T-helper 1 cell treated with Interleukin-12 subunit alpha and Interleukin-12 subunit beta and Interleukin-4 antibody, amounts not matched to agents 30 ng/mL and 1 ng/mL, for 36 hours (primary cell): ENCODE measurements around the gene TNIK. TPM values are rescaled to one million over a fixed set of nuclear protein-coding genes. Genes with fewer than 3 reads are reported as not detected.

Source experiments
- intact Hi-C: fragments of 100-400 bp; cut with micrococcal nuclease; formaldehyde crosslinking; loops from one replicate; pipeline ENCODE4 v1.15.1; 2024
- total RNA-seq: library from RNA; stranded (reverse); gene quantifications from 2 replicates; pipeline ENCODE4 v1.2.3, GENCODE V29; 2022

TNIK gene
- total RNA-seq, 1 donor from 2014 or later, result 51.5 TPM

- intact Hi-C loops, result no loop called here
These were observed 343.8 kb downstream of the TNIK start for GRCh38 chr3:171116365-171116764.

GRCh38 chr3:171115667-171116066 is 344.5 kb downstream of the TNIK start:
- intact Hi-C loops, result no loop called here

GRCh38 chr3:171113716-171114115 is 346.5 kb downstream of the TNIK start:
- intact Hi-C loops, result no loop called here

GRCh38 chr3:171110715-171111114 is 349.5 kb downstream of the TNIK start:
- intact Hi-C loops, result no loop called here

DNA sequence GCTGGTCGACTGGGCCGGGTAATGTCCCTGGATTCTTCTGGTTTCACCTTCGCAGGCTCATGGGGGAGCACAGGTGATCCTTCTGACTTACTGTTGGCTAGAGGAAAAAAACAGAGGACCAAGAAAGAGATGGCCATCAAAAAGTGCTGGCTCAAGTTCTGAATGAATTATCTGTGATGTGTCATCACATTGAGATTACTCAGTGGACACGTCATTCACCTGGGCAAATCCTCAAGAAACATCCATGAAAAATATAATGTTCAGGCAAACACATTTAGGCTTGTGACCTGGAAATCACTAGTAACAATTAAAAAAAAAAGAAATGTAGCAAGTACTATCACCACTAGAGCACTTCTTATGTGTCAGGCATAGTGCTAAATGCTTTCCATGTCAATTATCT is 352.1 kb downstream of the TNIK start:
- intact Hi-C loops, result no loop called here

DNA sequence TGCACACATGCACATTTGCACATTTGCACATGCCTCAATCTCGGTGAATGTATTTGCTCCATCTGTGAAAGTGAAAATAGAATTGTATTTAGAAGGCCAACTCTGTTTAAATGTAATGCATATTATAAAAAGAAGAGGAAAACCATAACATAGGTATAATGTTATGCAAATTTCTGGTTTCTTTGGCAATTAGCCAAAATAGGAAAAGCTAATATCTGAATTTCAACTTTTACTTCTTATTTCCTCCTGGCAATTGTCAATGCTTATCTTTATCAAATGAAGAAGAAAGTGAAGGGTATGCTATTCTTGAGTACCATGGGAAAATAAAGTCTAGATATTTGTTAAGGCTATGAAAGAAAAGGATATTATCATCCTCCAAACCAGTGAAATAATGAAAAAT is 357.0 kb downstream of the TNIK start:
- intact Hi-C loops, result no loop called here

- intact Hi-C loops, result no loop called here
These were observed 358.1 kb downstream of the TNIK start for GRCh38 chr3:171101982-171102641.

GRCh38 chr3:171099911-171100310 is 360.3 kb downstream of the TNIK start:
- intact Hi-C loops, result no loop called here

DNA sequence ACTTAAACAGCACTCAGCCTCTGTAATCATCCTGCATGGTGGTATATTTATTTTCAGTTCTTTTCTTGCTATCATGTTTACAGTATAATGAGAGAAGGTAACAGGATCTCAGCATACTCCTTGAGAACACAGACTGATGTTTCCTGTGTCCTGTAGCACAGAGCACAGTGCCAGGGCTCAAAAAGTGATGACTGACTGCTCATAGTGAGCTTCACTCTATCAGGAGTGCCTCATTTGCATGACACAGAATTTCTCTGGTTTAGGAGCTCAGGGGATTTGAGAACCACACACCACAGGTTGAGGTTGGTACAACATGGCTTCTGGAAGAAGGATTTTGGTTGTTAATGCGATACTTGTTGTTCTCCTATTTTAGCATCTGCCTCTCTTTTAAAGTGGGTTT is 365.1 kb downstream of the TNIK start:
- intact Hi-C loops, result no loop called here

DNA sequence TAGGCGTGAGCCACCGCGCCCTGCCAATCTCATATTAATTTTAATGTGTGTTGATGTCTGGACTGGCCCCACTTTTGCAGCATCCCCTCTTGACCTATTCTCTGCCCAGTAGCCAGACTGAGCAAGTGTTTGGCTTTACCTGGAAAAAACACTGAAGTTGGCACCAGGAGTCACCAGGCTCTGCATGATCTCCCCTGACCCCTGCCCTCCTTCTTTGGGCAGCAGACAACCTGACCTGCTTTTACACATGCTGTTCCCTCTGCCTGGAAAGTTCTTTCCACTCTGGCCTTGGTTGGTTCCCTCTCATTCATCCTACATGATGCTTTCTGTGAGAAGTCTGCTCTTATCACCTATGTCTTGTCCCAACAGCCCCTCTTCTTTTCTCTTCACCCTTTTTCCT is 365.8 kb downstream of the TNIK start:
- intact Hi-C loops, result no loop called here

- intact Hi-C loops, result no loop called here
These were observed 366.7 kb downstream of the TNIK start for GRCh38 chr3:171093462-171093861.

DNA sequence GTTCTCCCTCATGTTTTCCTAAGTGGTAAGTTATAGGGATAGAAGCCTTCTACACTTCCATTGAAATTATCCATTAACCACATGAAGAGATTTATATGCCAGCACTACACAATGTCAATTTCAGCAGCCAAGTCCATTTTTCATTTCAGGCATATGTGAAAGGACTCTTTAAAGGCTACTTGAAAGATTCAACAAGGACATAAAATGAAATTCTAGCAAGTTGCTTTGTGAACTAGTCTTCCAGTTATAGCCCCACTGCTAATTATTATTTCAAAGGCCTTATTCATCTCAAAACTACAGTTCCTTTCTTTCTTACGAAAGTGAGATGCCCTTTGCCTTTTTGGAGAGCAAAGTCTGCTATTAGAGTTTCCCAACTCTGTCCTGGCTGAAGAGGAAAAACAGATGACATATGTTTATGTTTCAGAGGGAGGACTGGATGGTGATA is 367.7 kb downstream of the TNIK start:
- intact Hi-C loops, result no loop called here

DNA sequence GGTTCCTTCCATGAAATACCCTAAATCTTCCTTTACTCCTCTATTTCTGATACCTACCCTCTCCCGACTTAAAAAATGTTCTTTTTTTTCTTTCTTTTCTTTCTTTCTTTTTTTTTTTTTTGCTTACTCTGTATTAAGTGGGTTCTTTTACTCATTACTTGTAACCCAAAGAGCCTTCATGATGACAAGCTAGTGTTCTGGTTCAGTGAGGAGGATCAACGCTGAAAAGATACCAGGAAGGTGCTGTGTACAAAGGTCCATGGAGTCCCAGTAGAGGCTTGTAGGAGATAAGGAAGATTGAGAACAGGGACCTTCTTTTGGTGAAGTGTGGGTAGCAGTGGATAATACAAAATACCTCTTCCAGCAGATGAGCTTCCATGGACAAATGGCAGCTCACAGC is 369.9 kb downstream of the TNIK start:
- intact Hi-C loops, result no loop called here

GRCh38 chr3:171088964-171089754 is 371.0 kb downstream of the TNIK start:
- intact Hi-C loops, result no loop called here

GRCh38 chr3:171088496-171088895 is 371.7 kb downstream of the TNIK start:
- intact Hi-C loops, result no loop called here

DNA sequence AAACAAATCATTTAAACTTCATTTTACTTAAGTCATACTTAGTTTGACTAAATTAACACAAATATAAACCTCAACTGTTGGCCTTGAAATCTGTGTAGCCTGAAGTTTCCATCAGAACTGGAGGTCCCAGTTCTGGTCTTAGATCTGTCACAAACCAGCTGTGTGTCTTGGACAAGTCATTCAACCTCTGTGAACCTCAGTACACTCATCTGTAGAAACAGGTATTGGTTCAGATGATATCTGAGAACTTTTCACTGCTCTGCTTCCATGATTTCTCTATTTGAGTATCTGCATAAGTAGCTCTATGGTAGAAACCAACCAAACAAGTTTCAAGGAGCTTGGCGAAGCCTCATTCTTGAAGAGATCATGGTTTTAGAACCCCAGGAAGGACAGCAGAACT is 373.3 kb downstream of the TNIK start:
- intact Hi-C loops, result no loop called here

DNA sequence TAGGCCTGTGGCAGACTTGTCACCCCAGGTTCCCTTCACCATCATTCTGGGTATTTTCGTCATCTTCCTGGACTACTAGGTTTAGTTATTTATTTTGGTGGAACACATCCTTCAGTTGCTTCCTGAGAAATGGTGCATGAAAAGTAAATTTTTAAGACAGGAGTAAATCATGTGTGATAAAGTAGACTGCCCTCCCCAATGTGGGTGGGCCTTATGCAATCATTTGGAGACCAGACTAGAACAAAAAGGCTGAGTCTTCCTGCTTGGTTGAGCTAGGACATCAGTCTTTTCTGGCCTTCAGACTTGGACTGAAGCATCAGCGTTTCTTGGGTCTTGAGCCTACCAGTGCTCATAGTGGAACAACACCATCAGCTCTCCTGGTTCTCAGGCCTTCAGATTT is 382.9 kb downstream of the TNIK start:
- intact Hi-C loops, result no loop called here

DNA sequence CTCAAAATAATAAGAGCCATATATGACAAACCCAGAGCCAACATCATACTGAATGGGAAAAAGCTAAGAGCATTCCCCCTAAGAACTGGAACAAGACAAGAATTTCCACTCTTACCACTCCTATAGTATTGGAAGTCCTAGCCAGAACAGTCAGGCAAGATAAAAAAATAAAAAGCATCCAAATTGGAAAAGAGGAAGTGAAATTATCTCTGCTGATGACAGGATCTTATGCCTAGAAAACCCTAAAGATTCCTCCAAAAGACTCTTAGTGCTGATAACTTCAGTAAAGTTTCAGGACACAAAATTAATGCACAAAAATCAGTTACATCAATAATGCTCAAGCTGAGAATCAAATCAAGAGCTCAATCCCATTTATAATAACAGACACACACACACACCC is 387.8 kb downstream of the TNIK start:
- intact Hi-C loops, result no loop called here

DNA sequence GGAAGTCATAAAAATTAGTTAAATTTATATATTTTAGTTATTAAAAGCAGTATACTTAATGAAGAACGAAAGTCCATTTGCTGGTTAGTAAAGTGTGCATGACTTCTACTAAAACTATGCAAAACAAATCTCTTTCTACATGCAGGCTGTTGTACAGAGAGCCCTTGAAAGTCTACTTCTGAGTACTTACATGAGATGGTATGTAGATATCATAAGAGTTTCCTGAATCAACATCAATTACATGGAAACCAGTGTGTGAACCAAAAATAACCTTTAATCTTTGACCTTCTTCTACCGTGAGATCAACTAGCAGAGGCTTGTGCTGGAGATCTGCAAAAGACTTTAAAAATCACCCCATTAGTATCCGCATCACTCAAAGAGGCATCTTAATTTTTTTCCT is 391.5 kb downstream of the TNIK start:
- intact Hi-C loops, result no loop called here

DNA sequence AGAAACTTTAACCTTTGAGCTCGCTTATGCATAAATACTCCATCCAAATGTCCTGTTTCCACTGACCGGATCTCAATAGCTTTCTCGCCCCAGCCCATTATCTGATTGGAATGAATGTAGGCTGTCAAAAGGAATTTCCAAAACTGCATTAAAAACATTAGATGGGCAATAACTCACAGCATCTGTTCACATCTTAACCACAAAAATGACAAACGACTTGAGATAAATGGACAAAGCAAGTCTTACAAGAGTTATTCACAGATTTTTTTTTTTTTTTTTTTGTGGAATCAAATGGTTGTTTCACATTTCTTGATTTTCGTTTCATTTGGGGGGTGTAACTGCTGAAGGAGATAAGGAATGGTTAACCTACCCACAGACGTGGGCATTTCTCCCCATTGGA is 394.0 kb downstream of the TNIK start:
- intact Hi-C loops, result no loop called here

DNA sequence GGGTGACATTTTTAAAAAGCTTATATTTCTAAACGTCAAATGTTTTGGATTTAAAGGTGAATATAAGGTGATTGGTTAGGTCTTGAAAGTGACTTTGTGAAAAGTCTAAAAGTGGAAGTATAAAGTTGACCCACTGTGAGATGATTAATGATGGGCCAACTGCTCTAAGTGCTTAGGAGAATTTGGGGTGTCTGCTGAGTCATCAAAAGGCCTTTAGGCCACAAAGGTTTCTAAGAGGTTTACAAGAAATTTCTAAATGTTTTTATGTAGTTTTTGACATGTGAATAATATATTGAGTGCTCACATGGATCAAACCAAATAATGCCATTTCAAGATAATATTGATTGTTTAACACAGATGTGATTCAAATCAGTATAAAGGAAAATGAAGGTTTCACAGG is 394.5 kb downstream of the TNIK start:
- intact Hi-C loops, result no loop called here

GRCh38 chr3:171064461-171064860 is 395.7 kb downstream of the TNIK start:
- intact Hi-C loops, result no loop called here

- intact Hi-C loops, result no loop called here
These were observed 398.5 kb downstream of the TNIK start for GRCh38 chr3:171061749-171062148.
